DLD1 (cell line): ENCODE results near the gene GCSH.

Source experiments
- in situ Hi-C: cut with HindIII; loops from 2 replicates; pipeline ENCODE4 v1.10.0; 2017; ENCODE audit warnings: low sequenced_read_pairs

Gene GCSH

DNA sequence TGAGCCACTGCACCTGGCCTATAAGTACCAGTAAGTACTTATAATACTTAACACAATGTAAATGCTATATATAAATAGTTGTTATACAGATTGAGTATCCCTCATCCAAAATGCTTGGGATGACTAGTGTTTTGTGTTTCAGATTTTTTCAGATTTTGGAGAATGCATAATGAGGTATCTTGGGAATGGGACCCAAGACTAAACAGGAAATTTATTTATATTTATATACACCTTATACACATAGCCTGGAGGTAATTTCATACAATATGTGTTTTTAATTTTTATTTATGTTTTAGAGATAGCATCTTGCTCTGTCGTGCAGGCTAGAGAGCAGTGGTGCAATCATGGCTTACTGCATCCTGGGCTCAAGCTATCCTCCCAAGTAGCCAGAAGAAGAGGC is 9.8 kb upstream of the GCSH start:
- in situ Hi-C loops, result no loop called here

GRCh38 chr16:81101702-81102101 is 5.5 kb upstream of the GCSH start:
- in situ Hi-C loops, result no loop called here

GRCh38 chr16:81099958-81100357 is 3.8 kb upstream of the GCSH start:
- in situ Hi-C loops, result no loop called here

DNA sequence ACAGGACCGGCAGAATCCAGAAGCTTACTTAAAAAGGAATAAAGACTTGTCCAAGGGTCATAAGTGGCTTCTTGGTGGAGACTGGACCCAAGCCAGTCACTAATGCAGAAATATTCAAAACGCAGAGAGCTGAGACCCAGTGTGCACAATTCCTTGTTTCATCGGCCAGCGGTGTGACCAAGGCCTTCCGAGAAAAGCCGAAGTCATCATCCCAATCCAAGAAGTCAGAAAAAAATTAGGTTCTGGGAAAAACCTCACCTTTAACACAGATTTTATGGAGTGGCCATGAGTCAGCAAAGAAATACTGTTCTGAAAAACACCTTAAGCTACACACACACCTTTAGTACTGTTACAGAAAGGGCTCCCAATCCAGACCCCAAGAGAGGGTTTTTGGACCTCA is 1.0 kb upstream of the GCSH start:
- in situ Hi-C loops, result no loop called here

DNA sequence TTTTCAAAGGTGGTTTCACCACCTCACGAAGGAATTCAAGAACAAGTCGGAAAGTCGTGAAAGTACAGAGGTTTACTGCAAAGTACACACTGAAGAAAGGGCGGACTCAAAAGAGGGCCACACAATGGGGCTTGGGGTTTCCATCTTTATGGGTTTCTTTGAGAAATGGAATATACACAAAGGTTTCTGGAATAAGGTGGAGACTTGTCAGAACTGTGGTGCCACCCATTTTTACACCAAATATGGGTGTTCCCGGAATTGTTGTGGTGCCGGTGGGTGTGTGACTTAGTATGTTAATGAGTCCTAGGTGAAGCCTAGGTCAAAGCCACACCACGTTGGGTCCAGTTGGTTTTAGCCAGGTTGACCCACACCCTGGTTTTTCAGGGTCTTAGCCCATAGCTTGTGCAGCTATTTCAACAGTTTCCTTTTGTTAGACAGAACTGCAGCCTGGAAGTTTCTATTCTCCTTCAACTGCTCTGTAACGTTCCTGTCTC is 567 bp upstream of the GCSH start:
- in situ Hi-C loops, result no loop called here

- in situ Hi-C loops, result no loop called here
Measured at GRCh38 chr16:81095653-81095952, 592 bp downstream of the GCSH start.

DNA sequence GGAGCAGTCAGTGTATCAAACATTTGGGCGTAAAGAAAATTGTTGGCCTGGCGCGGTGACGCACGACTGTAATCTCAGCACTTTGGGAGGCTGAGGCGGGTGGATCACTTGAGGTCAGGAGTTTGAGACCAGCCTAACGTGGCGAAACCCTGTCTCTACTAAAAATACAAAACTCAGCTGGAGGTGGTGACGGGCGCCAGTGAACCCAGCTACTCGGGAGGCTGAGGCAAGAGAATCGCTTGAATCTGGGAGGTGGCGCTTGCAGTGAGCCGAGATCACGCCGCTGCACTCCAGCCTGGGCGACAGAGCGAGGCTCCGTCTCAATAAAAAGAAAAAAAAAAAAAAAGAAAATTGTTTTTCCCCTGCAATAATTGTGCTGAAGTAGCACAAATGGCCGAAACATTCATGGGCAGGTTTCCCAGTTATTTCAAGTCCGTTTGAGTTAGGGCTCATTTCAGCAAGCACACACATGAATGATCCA is 1.4 kb downstream of the GCSH start:
- in situ Hi-C loops, result no loop called here

DNA sequence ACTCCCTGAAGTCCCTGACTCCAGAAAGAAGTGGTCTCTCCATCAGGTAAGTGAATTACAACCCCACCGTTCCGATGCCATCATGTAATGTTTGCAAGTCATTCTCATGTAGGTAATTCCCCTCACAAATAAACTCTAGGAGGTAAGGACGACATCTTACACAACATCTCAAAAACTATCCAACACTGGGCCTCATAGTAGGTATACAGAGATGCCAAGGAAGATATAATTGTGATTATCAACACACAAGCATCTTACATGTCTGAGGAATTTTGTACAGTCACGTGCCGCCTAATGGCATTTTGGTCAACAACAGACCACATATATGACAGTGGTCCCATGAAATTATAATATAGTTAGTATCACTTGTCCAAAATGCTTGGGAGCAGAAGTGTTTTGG is 7.4 kb downstream of the GCSH start:
- in situ Hi-C loops, result no loop called here

DNA sequence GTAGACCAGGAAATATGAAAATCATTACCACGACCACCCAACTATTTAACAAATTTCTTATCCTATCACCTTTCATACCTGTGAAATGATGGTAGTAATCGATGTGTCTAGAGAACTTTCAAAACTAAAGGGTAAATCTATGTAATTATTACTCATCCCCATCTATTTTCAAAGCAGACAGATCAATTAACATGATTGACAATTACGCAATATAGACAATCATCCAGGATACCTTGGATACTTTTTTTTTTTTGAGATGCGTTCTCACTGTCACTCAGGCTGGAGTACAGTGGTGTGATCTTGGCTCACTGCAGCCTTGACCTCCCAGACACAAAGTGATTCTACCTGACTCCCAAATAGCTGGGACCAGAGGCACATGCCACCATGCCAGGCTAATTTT is 15.2 kb downstream of the GCSH start:
- in situ Hi-C loops, result no loop called here

- in situ Hi-C loops, result no loop called here
Measured at GRCh38 chr16:81080233-81080632, 16.0 kb downstream of the GCSH start.

GRCh38 chr16:81077076-81077940 is 18.9 kb downstream of the GCSH start, which contains the start of gene C16orf46:
Gene C16orf46 (minus strand): TSS chr16:81077238. CDS start chr16:81063955, 13,283 bp downstream.
- in situ Hi-C loops, result no loop called here

DNA sequence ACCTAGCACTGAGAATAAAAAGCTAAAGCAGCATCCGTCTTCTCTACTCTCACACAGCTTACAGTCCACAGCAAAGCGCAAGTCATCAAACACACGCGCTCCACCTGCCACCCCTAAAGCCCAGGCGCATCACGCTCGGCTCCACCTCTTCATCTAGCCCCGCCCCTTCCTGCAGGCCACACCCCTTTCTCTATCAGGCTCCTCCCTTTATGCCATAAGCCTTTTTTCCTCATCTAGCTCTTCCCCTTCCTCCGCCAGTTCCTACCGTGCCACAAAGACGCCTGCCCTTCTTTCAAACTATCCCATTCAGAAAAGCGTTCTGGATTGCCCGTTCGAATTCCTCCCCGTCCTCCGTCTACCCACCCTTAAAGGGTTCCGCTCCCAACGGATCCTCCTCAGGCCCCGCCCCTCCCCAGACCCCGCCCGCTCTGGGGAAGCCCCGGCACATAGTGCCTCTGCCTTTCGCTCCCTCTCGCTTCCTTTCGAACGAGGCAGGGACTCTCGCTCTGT is 19.6 kb downstream of the GCSH start:
- in situ Hi-C loops, result no loop called here

DNA sequence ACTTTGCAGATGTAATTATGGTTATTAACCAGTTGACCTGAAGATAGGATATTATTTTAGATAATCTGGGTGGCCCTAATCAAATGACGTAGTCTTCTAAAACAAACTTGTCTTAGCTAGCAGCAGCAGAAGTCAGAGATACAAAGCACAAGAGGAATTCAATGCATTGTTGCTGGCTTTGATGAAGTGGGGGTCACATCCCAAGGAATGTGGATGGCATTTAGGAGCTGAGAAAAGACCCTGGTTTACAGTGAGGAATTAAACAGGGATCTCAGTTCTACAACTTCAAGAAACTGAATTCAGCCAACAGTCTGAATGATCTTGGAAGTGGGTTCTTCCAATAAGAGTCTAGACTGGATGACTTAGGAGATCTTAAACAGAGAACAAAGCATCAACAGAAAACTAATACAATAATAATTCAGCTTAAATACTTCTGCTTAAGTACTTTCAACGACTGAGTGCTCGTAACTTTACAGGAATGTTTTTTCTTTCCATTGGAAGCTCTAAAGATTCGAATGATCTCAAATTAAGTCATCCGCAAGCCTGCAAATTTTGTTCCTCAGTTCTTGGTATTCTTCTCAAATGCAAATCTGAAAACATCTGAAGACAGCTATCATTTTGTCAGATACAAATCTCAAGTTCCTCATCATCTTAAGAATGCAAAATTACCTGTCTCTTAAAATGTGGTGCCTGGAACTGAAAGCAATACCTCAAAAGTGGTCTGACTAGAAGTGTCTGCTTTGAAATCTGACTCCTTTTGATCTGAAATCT is 22.4 kb downstream of the GCSH start:
- in situ Hi-C loops, result no loop called here

- in situ Hi-C loops, result no loop called here
Measured at GRCh38 chr16:81071805-81072204, 24.4 kb downstream of the GCSH start.

- in situ Hi-C loops, result no loop called here
Measured at GRCh38 chr16:81070979-81071378, 25.2 kb downstream of the GCSH start.

GRCh38 chr16:81069063-81069462 is 27.1 kb downstream of the GCSH start:
- in situ Hi-C loops, result no loop called here

DNA sequence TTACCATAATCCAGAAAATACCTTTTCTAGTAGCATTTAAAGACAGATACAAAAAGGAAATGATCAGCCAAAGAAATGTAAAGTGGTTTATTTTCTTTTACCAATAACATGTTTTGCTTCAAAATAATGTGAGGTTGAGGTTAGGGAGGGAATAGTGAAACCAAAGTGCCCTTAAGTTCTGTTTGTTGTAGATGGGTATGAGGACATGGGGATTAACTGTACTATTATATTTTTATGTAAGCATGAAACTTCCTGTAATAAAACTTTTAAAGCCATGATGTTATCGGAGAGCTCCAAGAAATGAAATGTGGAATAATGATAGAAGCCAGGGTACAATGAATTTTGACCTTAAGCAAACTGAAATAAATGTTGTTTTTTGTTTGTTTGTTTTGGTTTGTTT is 29.0 kb downstream of the GCSH start:
- in situ Hi-C loops, result no loop called here

DNA sequence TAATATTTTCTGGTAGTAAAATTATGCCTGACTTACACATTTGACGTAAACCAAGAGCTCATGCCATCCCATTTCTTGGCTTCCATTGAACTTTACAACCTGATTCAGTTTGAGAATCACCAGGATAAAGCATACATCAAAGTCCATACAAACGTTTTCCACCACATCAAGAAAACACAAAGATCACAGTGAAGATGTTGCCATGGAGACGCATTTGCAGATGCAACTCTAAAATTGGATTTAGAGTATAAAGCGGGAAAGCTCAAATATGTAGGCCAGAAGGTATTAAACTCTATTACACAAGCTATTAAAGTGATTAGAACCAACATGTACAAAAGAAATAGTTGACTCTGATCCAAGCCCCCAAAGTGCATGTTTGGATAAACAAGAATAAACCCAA is 29.5 kb downstream of the GCSH start:
- in situ Hi-C loops, result no loop called here

DNA sequence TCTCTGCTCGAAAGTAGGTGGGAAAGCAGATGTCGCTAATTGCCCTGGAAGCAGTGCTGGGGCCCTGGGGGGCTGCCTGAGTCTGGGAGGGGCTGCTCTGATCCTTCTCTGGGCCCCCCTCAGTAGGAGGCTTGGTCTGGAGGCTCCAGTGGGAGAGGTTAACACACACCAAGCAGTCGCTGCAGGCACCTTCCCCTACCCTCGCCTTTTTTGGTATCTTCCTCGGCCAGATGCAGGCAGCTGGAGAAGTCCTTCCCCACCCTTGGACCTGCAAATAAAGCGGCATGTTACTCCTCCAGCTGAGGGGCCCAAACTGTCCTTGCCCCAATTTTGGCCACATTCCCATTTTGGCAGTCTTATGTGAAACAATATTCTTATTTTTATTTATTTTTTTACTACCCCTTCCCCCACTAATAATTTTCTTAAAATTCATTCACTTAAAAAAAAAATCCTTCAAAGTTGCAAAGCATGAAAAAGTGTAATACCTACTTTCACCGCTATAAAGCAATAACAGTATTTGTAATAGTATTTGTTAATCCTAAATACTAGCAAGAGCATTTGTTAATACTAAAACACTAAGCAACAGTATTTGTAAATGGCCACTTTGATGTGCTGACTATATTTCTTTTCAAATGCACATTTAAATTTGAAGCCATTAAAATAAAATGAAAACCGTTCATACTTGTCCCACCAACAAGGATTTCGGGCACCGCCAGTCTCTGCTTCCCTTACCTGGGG is 34.2 kb downstream of the GCSH start:
- in situ Hi-C loops, result no loop called here

GRCh38 chr16:81061307-81061640 is 34.9 kb downstream of the GCSH start:
- in situ Hi-C loops, result no loop called here

DNA sequence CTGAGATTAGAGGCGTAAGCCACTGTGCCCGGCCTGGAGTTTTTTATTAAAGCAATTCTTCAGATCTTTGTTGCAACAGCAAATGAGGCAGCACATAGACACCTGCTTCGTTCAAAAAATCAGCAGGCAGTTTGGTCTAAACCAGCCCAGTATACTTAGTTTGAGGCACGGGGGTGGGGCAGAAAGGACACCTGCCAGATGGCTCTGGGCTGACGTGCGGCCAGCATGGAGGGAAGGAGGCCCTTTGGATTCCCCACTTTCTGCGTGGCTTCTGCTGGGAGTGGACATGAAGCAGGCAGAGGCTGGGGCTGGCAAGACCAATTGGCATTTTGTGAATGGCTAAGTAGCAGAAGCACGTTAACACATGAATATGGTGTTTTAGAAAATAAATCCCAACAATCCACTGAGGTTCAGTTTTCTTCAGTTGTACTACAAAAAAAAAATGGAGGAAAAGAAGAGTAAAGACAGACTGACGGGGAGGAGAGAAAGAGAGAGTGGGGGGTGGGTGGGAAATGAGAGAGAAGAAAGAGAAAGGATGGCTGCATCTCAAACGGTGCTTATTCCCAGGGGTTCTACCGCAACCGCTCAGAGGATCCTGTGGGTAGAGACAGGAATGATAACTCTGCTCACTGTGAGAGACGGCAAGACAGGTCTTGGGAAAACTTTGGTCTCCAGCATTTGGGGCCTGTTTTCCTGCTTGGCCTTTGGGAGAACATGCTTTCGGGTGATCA is 35.5 kb downstream of the GCSH start:
- in situ Hi-C loops, result no loop called here
